GM21515 (cell line): ENCODE measurements around the gene STOX1.
A peak's percentile ranks its signal among the peaks of the same experiment; 100 is the strongest.
"Not testable (repeated sequence)": the region's sequence is repeated elsewhere in the genome, so short reads cannot be mapped to it uniquely, and the experiment has no call there.

Experiments
- ATAC-seq: cut with Tn5 transposase; IDR thresholded peaks from one replicate; pipeline ENCODE4 v1.9.1; 2021; ENCODE audit not compliant: unreplicated experiment

Gene STOX1

DNA sequence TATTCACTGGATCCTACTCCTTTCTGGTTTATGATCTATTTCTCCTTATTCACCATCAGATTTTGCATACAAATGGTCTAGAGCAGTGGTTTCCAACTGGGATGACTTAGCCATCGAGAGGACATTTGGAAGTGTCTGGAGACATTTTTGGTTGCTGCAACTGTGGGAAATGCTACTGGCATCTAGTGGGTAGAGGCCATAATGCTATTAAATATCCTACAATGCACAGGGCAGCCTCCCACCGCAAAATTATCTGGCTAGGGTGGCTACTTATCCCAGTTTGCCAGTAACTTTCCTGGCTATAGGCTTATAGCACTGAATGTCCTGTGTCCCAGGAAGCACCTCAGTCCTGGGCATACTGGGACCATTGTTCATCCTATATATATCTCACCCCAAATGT lies 52.3 kb downstream of the STOX1 start:
- no peak for ATAC-seq

GRCh38 chr10:68880181-68880580 lies 52.9 kb downstream of the STOX1 start:
- ATAC-seq, result no peak

- no peak for ATAC-seq
Observed at GRCh38 chr10:68895041-68895440, 67.7 kb downstream of the STOX1 start.

DNA sequence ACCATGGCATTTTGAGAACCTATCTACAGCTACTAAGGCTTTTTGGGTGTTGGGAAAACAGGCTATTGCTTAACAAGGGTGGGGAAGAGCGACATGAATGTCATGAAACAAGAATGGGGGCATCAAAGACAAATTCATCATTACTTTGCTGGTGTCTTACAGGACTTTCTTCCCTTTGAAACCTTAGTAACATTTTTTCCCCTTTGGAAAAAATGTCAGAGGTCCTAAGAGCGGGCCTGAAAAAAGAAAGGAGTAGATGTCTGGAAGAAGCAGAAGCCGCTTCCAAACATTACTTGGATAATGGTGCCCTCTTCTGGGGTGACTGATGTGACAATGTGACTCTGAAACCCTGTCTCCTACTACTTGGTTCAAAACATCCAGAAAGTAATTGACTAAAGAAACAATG lies 70.0 kb downstream of the STOX1 start:
- no peak for ATAC-seq

GRCh38 chr10:68899186-68899745 lies 71.9 kb downstream of the STOX1 start:
- no peak for ATAC-seq

GRCh38 chr10:68900427-68901104 lies 73.2 kb downstream of the STOX1 start:
- ATAC-seq, result peak; percentile 43

GRCh38 chr10:68901105-68901927 lies 74.0 kb downstream of the STOX1 start, which contains the start of gene DDX50:
TSS of gene DDX50 (plus strand) at chr10:68901315. CDS start at chr10:68901385, 70 bp downstream.
- peak; percentile 94 for ATAC-seq

GRCh38 chr10:68902382-68902781 lies 75.1 kb downstream of the STOX1 start:
- ATAC-seq, result no peak

DNA sequence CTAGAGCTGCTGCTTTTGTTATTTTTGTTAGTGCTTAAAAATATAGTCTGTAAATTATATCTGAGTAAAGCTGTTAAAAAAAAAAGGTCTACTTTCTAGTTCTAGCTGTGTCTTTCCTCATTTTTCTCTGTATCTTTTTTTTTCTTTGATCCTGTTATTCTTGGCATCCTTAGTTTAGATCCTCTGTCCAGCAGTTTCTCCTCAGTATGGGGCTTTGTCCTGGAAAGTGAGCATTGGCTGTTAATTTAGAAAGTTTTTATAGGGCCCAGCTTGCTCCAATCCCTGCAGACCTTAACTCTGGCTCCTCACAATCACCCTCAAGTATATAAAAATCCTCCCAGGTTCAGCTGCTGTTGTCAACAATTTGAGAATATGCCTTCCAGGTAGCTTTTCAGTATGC lies 97.3 kb downstream of the STOX1 start:
- no peak for ATAC-seq

- ATAC-seq, result no peak
Observed at GRCh38 chr10:68925489-68925888, 98.2 kb downstream of the STOX1 start.

GRCh38 chr10:68929157-68929556 lies 101.8 kb downstream of the STOX1 start:
- ATAC-seq, result not testable (repeated sequence)

- not testable (repeated sequence) for ATAC-seq
Observed at GRCh38 chr10:68929888-68930287, 102.6 kb downstream of the STOX1 start.

GRCh38 chr10:68932860-68933259 lies 105.5 kb downstream of the STOX1 start:
- ATAC-seq, result not testable (repeated sequence)

GRCh38 chr10:68934994-68935393 lies 107.7 kb downstream of the STOX1 start:
- no peak for ATAC-seq

DNA sequence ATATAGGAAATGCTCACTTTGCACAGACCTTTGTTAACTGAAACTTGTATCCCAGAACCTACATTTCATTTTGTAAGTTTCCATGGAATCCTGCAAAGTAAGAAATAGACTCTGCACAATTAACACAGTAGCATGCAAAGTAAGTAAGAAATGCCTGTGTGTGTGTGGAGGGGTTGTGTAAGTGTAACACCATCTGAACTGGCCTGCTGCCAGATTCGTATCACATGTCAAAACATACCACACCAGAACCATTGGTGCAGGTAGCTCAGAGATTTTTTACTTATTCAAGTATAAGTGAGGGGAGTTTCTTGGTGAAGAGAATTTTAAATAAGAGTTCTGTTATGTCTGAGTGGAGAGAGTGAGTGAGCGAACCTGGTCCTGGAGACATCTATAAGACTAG lies 110.8 kb downstream of the STOX1 start:
- ATAC-seq, result no peak

- ATAC-seq, result no peak
Observed at GRCh38 chr10:68938884-68939283, 111.6 kb downstream of the STOX1 start.

DNA sequence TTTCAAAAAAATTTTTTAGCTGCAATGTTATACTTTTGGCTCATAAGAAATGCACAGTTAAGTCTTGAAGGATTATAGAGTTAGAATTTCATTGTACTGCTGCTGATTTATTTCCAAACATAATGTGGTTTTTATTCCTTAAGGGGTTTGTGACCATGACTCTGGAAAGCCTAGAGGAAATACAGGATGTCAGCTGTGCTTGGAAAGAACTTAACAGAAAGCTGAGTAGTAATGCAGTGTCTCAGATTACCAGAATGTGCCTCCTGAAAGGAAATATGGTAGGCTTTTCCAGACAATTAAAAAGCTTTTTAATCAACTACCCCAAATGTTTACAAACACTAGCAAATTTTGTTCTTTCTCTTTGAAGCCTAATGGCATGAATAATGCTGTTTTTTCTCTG lies 113.6 kb downstream of the STOX1 start:
- not testable (repeated sequence) for ATAC-seq
